HG02642 (cell line): ENCODE results near the gene ATAD3B.
"Not testable (repeated sequence)": the region's sequence is repeated elsewhere in the genome, so short reads cannot be mapped to it uniquely, and the experiment has no call there.

Source experiments
- ATAC-seq: cut with Tn5 transposase; IDR thresholded peaks from one replicate; pipeline ENCODE4 v1.9.1; 2021; ENCODE audit warnings: mild to moderate bottlenecking; ENCODE audit not compliant: unreplicated experiment, poor library complexity

The ATAD3B gene

DNA sequence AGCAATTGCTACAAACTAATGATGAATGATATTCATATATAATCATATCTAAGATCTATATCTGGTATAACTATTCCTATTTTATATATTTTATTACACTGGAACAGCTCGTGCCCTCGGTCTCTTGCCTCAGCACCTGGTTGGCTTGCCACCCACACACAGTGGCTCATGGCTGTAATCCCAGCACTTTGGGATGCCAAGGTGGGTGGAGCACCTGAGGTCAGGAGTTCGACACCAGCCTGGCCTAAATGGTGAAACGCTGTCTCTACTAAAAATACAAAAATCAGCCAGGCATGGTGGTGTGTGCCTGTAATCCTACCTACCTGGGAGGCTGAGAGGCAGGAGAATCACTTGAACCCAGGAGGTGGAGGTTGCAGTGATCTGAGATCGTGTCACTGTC, 34.2 kb downstream of the ATAD3B start:
- ATAC-seq = not testable (repeated sequence)

DNA sequence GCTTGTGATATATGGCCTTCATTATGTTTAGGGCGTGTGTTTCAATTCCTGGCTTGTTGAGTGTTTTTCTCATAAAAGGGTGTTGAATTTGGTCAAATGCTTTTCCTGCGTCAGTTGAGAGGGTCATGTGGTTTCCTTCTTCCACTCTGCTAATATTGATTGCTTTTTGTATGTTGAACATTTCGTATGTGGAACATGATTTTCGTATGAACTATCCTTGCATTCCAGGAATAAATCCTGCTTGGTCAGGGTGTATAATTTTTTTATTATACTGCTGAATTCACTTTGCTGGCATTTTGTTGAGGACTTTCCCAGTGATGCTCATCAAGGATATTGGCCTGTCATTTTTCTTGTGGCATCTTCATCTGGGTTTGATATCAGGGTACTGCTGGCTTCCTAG, 35.7 kb downstream of the ATAD3B start:
- no peak for ATAC-seq

DNA sequence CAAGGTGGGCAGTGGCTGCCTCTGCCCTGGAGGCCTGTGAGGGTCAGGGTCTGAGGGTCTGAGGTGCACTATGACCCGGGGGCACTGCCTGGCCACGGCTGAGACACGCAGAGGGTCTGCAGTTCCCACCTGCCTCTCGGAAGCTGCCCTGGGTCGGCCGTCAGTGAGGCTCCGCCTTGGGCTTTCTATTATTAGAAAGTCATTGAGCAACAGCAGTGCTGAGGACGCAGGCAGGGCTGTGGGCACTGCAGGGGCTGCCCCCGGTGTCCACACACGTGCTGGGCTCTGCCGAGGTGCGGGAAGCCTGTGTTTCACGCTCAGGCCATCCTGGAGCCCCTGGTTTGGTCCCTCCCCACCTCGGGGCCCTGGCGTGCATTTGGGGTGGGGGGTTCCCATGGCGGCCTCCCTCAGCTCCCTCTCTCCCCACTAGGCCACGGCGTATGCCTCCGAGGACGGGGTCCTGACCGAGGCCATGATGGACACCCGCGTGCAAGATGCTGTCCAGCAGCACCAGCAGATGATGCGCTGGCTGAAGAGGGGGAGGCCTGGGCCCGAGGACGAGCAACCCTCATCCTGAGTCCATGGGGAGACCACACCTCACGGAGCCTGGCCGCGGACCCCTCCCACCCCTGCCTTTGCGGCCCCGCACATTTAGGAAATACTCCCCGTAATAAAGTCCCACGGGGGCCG, 37.4 kb downstream of the ATAD3B start:
- not testable (repeated sequence) for ATAC-seq

GRCh38 chr1:1509465-1509850, 37.9 kb downstream of the ATAD3B start:
- ATAC-seq = not testable (repeated sequence)

- no peak for ATAC-seq
Measured at GRCh38 chr1:1510912-1511532, 39.5 kb downstream of the ATAD3B start.

DNA sequence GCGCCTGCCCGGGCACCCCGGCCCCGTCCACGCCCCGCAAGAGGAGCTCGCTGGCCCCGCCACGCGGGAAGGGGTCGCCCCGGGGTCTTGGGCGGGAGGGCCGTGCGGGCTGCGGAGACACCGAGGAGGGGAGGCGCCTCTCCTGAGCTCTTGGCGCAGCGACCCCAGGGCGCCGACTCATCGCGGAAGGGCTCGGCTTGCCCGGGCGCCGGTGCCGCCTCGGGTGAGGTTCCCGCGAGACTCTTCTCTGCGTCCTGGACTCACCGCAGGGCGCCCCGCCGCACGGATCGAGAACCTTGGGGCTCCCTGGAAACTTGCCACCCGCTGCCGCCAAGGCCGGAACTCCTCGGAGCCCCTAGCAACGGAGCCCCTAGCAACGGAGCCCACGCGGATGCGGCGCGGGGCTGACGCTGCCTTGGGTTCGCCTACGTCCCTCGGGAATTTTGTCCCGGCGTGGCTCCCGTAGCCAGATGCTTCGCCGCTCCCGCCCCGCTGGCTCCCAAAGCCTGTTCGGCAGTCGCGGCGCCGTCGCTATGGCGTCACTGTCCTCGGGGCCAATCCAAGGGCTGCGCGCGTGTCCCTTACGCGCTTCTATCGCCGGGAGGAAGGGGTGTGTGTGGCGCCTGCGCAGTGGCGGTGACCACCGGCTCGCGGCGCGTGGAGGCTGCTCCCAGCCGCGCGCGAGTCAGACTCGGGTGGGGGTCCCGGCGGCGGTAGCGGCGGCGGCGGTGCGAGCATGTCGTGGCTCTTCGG, 40.1 kb downstream of the ATAD3B start, which contains the start of gene ATAD3A:
Gene ATAD3A, plus strand, starts transcription at position 630 of the 753 bp plus-strand sequence. Its CDS starts 107 bp downstream, at position 737.
- peak; percentile 88 for ATAC-seq

DNA sequence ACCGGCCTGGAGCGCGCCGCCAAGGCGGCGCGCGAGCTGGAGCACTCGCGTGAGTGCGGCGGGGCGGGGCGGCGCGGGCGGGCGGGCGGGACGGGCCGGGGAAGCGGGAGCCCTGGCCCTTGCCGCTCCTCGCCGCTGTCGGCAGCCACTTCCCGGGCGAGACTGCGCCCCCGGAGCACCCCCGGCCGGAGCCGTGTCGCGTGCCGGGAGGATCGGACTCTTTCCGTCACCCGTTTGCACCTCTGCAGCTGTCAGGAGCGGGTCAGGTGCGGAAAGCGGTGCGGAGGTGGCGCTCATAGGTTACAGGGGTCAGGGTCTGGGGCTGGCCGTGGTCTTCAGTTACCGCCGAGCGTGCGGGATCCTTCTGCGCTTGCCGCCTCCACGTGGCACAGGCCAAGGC, 40.9 kb downstream of the ATAD3B start:
- ATAC-seq = peak; percentile 13

DNA sequence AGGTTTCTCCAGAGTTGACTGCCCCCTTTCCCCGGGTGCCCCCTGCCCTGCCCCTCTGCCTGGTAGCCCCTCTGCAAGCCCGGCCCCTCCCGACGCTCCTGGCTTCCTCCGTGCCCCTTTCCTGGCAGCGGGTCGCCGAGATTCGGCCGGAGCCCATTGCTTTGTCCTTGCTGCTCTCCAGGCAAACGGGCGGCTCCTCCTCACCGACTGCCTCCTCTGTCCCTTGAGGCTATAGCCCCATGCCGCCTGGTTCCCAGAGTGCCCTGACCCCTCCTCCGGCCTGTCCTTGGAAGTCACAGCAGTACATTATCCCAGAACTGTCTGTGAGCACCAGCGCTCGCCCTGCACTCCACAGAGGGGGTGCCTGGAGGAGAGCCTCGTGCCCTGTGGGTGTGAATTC, 42.1 kb downstream of the ATAD3B start:
- ATAC-seq = not testable (repeated sequence)

DNA sequence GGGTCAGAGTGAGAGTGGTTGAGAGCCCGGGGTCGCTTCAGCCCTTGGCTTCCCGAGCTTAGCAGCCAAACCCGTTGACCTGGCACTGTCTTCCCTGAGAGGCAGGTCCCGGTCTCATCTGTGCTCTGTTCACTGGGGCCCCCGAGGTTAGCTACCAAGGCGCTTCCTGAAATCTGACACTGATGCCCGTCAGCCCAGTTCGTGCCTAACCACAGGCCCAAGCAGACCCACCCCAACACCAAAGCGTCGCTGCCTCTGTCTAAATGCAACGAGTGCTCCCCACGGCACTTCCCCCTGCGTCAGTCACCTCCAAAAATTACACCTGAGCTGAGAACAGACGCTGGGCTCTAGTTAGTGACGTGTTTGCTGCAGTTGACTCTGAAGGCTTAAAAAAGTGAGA, 42.8 kb downstream of the ATAD3B start:
- not testable (repeated sequence) for ATAC-seq

- ATAC-seq = not testable (repeated sequence)
Measured at GRCh38 chr1:1516923-1517322, 45.4 kb downstream of the ATAD3B start.

DNA sequence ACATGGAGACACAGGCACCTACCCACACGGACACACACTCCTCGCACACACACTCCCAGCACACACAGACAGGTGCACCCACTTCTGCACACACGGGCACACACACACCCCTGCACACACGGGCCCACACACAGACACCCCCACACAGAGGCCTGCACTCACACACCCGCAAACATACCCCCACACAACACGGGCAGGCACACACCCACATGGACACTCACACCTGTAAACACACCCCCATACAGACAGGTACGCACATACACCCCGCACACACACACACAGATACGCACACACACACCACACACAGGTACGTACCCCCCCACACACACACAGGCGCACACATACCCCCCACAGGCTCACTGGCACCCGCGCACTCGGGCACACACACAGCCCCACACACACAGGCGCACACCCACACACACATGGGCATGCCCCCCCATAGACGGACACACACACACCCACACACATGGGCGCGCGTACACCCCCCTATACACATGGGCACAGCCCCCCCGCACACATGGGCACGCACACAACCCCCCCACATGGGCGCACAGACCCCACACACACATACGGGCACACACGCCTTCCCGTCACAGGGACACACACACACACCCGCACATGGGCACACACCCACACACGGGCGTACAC, 46.5 kb downstream of the ATAD3B start:
- no peak for ATAC-seq

DNA sequence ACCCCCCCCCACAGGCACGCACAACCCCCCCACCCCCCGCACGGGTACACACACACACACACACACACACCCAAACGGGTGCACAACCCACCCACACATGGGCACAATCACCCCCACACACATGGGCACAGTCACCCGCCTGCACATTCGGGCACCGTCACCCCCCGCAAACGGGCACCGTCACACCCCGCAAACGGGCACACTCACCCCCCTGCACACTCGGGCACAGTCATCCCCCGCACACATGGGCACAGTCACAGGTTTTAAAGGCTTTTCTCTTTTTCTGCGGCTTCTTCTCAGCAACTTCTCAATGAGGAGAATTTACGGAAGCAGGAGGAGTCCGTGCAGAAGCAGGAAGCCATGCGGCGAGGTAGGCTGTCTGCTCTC, 47.0 kb downstream of the ATAD3B start:
- not testable (repeated sequence) for ATAC-seq

DNA sequence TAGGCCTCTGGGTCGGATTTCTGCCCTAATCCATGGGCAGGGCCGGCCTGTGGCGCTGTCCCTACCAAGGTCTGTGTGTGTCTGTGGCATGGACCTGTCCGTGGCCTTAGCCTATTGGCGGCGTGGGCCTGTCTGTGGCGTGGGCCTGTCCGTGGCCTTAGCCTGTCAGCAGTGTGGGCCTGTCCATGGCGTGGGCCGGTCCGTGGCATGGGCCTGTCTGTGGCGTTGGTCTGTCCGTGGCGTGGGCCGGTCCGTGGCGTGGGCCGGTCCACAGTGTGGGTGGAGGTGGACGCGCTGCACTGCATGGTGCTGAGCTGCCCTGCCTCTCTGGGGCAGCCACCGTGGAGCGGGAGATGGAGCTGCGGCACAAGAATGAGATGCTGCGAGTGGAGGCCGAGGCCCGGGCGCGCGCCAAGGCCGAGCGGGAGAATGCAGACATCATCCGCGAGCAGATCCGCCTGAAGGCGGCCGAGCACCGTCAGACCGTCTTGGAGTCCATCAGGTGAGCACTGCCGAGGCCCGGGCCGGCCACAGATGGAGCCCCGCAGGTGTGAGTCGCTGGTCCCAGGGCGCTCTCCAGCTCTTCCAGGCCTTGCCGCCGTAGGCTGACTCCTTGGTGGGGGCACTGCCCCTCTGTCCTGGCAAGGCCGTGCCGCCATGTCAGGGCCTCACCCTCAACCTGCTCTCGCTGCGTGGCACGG, 48.4 kb downstream of the ATAD3B start:
- ATAC-seq = not testable (repeated sequence)

DNA sequence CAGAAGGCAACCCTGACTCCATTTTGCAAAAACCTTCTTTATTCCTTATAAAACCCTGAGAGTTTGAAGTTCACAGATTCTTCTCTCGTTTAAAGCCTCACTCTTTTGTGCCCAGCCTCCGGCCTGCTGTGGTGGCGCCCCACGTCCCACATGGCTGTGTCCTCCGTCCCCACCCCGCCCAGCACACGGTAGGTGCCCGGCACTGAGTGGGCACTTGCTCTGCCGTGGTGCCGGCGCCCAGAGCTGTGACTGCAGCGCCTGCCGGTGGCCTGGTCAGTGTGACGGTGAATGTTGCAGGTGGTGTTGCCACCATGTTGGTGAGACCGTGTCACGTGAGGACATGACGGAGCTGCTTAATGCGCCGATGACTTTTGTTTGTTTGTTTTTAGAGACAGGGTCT, 49.8 kb downstream of the ATAD3B start:
- ATAC-seq = no peak

GRCh38 chr1:1522536-1522935, 51.0 kb downstream of the ATAD3B start:
- not testable (repeated sequence) for ATAC-seq

- not testable (repeated sequence) for ATAC-seq
Measured at GRCh38 chr1:1523226-1523625, 51.7 kb downstream of the ATAD3B start.

DNA sequence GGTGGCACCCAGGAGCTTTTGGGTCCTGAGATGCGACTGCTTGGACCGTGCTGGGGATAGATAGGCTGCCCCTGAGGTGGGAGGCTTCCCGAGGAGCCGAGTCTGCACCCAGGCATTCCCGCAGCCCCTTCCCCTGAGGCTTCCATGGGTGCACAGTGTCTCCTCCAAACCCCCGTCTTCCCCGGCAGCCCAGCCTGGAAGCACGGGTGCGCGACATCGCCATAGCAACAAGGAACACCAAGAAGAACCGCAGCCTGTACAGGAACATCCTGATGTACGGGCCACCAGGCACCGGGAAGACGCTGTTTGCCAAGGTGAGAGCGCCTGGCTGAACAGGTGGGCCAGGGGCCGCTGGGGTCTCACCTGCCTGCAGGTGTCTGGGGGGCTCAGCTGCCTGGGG, 52.1 kb downstream of the ATAD3B start:
- not testable (repeated sequence) for ATAC-seq

DNA sequence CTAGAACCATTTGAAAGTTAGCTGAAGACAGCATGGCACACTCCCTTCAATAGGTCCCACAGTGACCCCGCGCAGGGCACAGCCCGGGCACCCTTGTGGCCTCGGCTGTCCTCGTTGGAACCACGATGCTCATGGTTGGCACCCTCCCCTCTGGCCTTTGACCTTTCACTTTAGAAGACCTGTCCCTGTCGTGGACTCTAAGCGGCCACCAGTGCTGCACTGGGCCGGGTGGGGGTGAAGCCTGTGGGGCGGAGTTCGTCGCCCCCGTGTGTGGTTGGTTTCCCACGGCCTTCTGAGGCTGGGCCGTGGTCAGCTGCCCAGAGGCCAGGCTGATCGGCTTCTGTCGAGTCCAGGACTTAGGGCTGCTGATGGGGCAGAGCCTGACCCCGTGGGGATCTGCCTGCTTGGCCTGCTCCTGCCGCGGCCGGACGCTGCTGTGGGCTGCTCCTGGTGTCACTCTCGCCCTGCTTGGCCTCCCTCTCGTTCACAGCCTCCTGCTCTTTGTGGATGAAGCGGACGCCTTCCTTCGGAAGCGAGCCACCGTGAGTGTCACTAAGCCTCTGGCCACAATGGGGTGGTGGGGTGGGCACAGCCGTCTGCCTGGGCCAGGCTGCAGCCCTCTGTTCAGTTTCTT, 53.3 kb downstream of the ATAD3B start:
- not testable (repeated sequence) for ATAC-seq

DNA sequence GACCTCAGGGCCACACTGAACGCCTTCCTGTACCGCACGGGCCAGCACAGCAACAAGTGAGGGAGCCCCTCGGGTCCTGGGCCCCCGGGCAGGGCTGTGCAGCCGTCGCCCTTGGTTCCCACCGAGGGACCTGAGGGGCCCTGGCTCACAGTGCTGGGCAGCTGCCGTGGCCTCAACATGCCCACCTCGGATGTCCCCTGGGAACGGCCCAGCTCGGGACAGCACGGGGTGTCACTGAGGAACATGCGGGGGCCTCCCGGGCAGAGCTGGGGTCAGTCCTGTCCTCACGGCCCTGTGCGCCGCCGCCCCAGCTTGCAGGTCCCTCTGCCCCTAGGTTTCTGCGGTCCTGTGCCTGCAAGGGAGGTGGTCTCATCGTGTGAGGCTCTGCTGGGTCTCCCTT, 54.9 kb downstream of the ATAD3B start:
- not testable (repeated sequence) for ATAC-seq
